Cardiac muscle cell (in vitro differentiated cells and primary cell): ENCODE results near the gene TBC1D19. TPM values are rescaled to one million over a fixed set of nuclear protein-coding genes. Genes with fewer than 3 reads are reported as not detected.

Experiments used
- DNase-seq, 2 donors: peaks; one replicate each; pipeline versions ENCODE4 v3.0.0 to v3.0.0-alpha.2; 2010 to 2017; ENCODE audit warnings: low read depth in 1 of 2, low spot score in 1 of 2
- H3K27ac ChIP-seq: fragments of 200-600 bp; sonication (generic); 2 replicates; pipeline ENCODE4 v1.5.1; 2016
- H3K27me3 ChIP-seq: fragments of 200-600 bp; sonication (generic); 2 replicates; pipeline ENCODE4 v1.6.0; 2016; ENCODE audit warnings: control low read depth
- H3K36me3 ChIP-seq: fragments of 200-600 bp; sonication (generic); 2 replicates; pipeline ENCODE4 v1.5.1; 2016; ENCODE audit warnings: control low read depth
- H3K4me1 ChIP-seq: fragments of 200-600 bp; sonication (generic); 2 replicates; pipeline ENCODE4 v1.8.1; 2017; ENCODE audit warnings: low read depth, mild to moderate bottlenecking, mixed run types
- H3K4me3 ChIP-seq: fragments of 200-600 bp; sonication (generic); 2 replicates; pipeline ENCODE4 v1.5.1; 2016; ENCODE audit warnings: mild to moderate bottlenecking
- H3K9me3 ChIP-seq: fragments of 200-600 bp; sonication (generic); 2 replicates; pipeline ENCODE4 v1.5.1; 2017; ENCODE audit warnings: low read depth, mild to moderate bottlenecking, control low read depth
- polyA plus RNA-seq: library from polyadenylated mRNA; unstranded; fragments of >200 nt; fragmentation: Nextera tagmentation; extraction: Ambion mirVana; gene quantifications from 2 replicates; pipeline ENCODE4 v1.2.1, GENCODE V29; 2016
- total RNA-seq: library from RNA; depleted of rRNA; stranded (reverse); fragments of >200 nt; gene quantifications from 2 replicates; pipeline ENCODE4 v1.2.3, GENCODE V29; 2016
- TF ChIP-seq, protein P1 (sequence below): IDR thresholded peaks from 2 replicates; pipeline ENCODE4 v1.5.1; 2012; ENCODE audit warnings: low read depth, mild to moderate bottlenecking, low read length

TBC1D19 gene
- total and polyA plus RNA-seq, 2 experiments from 2014 or later = 10.9 to 17.3 TPM

DNA sequence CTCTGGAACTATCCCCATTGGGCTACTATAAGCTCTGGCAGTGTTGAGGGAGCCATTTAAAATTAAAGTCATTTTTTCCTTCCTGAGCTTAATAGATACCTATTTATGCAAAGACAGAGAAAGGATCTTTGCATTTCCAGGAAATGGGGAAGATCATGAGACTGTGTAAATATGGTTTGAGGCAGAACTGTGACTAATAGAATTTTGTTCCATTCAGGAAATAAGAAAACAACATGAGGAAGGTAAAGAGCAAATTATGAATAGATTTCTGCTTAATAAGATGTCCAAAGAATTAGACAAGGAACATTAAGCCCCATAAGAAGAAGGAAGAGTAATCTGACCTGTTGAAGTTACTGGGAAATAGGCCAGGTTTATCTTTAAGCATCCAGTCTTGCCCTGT, 17.8 kb upstream of the TBC1D19 start:
- no peak for DNase-seq
- no peak overlapping the region for H3K4me3 ChIP-seq
- no peak overlapping the region for H3K27ac ChIP-seq
- no peaks in the 10 kb centered on the region for H3K4me1 ChIP-seq
- no peaks in the 10 kb centered on the region for H3K27me3 ChIP-seq
- no peaks in the 10 kb centered on the region for H3K36me3 ChIP-seq
- no peaks in the 10 kb centered on the region for H3K9me3 ChIP-seq
- TF ChIP-seq, protein P1, sequence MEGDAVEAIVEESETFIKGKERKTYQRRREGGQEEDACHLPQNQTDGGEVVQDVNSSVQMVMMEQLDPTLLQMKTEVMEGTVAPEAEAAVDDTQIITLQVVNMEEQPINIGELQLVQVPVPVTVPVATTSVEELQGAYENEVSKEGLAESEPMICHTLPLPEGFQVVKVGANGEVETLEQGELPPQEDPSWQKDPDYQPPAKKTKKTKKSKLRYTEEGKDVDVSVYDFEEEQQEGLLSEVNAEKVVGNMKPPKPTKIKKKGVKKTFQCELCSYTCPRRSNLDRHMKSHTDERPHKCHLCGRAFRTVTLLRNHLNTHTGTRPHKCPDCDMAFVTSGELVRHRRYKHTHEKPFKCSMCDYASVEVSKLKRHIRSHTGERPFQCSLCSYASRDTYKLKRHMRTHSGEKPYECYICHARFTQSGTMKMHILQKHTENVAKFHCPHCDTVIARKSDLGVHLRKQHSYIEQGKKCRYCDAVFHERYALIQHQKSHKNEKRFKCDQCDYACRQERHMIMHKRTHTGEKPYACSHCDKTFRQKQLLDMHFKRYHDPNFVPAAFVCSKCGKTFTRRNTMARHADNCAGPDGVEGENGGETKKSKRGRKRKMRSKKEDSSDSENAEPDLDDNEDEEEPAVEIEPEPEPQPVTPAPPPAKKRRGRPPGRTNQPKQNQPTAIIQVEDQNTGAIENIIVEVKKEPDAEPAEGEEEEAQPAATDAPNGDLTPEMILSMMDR = no peak

DNA sequence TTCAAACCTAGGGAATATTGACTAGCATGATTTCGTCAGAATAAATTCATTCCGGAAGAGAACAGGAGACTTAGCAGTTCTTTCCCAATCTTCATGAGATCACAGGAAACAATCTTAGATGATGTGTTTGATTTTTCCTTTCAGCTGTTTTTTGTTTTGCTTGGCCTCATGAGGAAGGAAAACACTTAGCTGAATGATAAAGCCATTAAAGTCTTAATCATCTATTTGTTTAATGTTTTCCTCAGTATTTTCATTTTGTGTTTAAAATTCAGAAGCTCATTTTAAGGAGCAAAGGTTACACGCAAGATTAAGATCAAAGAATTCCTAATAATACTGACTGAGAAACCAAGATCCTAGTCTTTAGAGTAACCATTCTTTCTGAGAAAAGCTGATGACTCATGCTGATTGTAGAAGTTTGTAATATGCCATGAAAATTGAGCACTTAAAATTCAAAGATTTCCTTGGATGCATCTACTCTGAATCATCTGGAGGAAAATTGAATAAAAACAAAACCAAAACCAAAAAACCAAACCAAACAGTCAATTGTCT, 15.4 kb upstream of the TBC1D19 start:
- TF ChIP-seq, protein P1 = no peak
- Histone ChIP-seq H3K4me3 (no peak overlapping the region), H3K27me3 (no peaks in the 10 kb centered on the region), H3K9me3 (no peaks in the 10 kb centered on the region), H3K36me3 (no peaks in the 10 kb centered on the region), H3K27ac (no peak overlapping the region), H3K4me1 (no peaks in the 10 kb centered on the region)
- DNase-seq = peak in 1 of 2 donors; percentile 58

DNA sequence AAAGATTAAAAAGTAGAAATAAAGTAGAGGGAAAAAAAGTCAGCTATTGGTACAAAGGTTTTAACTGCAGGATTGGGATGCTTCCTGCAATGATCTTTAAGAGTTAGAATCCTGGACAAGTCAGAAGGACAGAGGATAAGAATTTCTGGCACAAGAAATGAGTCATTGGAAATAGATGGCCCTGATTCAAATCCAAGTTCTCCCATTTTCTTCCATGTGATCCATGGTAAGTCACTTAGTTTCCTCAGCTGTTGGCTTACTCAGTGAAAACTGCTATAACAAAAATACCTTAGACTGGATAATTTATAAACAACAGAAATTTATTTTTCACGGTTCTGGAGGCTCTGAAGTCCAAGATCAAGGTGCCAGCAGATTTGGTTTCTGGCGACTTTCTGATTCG, 13.3 kb upstream of the TBC1D19 start:
- Histone ChIP-seq H3K27me3 (no peaks in the 10 kb centered on the region), H3K4me1 (no peaks in the 10 kb centered on the region), H3K27ac (no peak overlapping the region), H3K36me3 (no peaks in the 10 kb centered on the region), H3K9me3 (no peaks in the 10 kb centered on the region), H3K4me3 (no peak overlapping the region)
- DNase-seq = no peak
- TF ChIP-seq, protein P1 = no peak

DNA sequence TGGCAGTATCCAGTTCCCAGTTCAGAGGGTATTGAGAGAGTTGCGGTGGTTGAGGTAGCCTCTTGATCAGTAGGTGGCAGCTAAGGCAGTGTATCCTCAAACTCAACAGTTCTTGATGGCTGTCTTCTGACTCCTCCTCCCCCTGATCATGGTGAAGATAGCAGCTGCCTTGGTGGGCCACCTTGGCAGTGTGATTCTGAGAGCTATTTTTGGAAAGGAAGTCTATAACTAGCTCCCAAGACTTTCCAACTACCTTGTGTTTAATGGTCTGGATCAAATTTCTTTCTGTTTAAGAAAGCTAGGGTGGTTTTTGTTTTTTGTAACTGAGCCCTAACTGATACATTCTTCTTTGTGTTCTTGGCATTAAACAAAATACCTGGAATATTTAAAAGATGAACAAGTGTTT, 10.5 kb upstream of the TBC1D19 start:
- no peaks in the 10 kb centered on the region for H3K4me1 ChIP-seq
- no peak overlapping the region for H3K4me3 ChIP-seq
- TF ChIP-seq, protein P1 = no peak

DNA sequence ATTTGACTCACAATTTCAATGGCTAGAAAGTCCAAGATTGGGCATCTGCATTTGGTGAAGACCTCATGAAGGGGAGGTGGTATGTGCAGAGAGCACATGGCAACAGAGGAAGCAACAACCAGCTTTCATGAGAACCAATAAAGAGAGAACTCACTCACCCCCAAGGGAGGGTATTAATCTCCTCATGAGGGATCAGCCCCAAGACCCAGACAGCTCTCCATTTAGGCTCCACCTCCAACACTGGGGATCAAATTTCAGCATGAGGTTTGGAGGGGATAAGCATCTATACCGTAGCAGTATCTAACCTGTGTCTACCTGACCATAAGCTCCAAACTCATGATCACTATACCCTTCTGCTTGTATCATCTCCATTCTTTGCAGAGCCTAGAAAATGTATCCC, 9.3 kb upstream of the TBC1D19 start:
- Histone ChIP-seq H3K4me3 (no peak overlapping the region), H3K36me3 (no peaks in the 10 kb centered on the region), H3K27me3 (no peaks in the 10 kb centered on the region), H3K4me1 (no peaks in the 10 kb centered on the region), H3K9me3 (no peaks in the 10 kb centered on the region), H3K27ac (no peak overlapping the region)
- DNase-seq = no peak
- TF ChIP-seq, protein P1 = no peak

More for the DNA sequence above, 10.5 kb upstream of the TBC1D19 start:
- no peak for DNase-seq
- Histone ChIP-seq H3K27me3 (no peaks in the 10 kb centered on the region), H3K36me3 (no peaks in the 10 kb centered on the region), H3K27ac (no peak overlapping the region), H3K9me3 (no peaks in the 10 kb centered on the region)
